Left lobe of liver (tissue), 2 donors: Measurements from ENCODE around the gene RAB3B. TPM values are rescaled to one million over a fixed set of nuclear protein-coding genes. Genes with fewer than 3 reads are reported as not detected.
A peak's percentile ranks its signal among the peaks of the same experiment; 100 is the strongest.
"Not testable (repeated sequence)": the region's sequence is repeated elsewhere in the genome, so short reads cannot be mapped to it uniquely, and the experiment has no call there.

Experiments
- ATAC-seq: fragments of 200-7000 bp; cut with Tn5 transposase; one replicate; pipeline ENCODE4 v1.9.1; 2020; ENCODE audit warnings: mild to moderate bottlenecking, moderate library complexity
- DNase-seq: peaks from one replicate; pipeline ENCODE4 v3.0.0-alpha.2; 2020; ENCODE audit warnings: low spot score
- total RNA-seq: library from RNA; stranded (reverse); gene quantifications from one replicate; pipeline ENCODE4 v1.2.1, GENCODE V29; 2021
- donor health status: DM: no; HTN: no; CAD: no; lungs with moderate emphysema.
- donor health status: DM: no; HTN: yes; CAD: no.

RAB3B gene
- total RNA-seq, 1 donor from 2014 or later = 0.15 TPM

DNA sequence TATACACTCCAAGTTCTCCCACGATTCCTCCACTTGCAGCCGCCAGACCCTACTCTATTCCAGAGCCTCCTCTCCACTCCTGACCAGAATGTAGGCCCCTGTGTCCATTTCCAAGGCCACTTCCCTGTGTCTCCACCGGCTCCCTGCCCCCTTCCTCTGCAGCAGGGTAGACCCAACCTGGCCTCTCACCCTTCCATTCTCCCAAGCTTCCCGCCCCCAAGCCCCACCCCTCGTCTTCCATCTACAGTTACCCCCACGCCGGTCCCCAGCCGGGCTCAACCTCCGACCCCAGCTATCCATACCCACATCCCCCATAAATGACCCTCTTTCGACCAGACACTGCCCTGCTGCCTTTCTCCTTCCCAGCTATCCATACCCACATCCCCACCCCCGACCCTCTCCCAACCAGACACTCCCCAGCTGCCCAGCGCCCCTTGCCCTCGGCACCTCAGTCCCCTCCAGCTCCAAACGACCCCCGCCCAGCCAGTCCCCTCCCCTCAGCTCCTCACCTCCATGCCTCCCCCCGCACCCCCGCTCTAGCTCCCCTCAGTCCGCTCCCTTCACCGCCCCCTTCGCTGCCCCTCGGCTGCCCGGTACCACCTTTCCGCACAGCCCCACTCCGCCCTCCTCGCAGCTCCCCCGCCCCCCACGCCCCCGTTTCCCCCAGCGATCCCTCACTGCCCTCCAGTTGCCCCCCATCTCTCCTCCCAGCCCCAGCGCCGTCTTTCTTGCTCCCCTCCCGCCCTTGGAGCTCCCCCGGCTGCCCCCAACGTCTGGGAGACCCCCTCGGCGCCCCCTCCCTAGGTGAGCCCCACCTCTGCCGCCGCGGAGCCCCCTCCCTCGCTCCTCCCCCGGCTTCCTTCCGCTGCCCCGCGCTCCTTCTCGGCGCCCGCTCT, 670 bp downstream of the RAB3B start:
- ATAC-seq (no peak), DNase-seq (no peak)

DNA sequence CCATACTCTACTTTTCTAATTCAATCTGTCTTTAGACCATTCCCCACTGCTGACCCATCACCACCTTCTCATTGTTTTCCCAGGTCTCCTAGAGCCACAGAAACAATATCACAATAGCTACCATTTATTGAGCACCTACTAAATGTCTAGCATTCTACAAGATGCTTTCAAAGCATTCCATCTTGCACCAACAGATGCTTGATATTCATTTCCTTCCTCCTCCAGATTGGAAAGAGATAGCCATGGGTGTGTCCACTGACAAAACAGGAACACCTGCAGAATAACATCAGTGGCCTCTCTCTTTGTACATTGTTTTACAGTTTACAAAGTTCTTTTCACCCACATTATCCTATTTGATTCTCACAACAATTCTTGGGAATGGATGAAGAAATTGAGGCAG, 2.2 kb downstream of the RAB3B start:
- ATAC-seq (no peak), DNase-seq (no peak)

DNA sequence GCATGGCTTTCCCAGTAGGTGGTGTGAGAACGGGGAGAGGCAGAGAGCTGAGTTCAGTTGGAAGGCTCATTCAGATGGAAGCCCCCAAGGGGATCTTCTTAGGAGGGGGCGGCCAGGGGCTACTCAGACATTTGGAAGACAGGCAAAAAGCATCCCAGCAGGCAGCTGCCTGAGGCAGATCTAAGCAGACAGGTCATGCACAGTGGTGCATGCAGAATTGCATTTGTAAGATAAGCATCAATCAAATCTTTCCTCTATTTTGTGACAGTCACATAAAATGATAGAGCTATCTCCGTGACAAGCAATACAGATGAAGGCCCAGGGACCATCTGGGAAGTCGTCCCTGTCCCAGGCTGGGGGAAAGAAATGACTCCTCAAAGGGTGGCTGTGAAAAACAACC, 3.8 kb downstream of the RAB3B start:
- DNase-seq = no peak

DNA sequence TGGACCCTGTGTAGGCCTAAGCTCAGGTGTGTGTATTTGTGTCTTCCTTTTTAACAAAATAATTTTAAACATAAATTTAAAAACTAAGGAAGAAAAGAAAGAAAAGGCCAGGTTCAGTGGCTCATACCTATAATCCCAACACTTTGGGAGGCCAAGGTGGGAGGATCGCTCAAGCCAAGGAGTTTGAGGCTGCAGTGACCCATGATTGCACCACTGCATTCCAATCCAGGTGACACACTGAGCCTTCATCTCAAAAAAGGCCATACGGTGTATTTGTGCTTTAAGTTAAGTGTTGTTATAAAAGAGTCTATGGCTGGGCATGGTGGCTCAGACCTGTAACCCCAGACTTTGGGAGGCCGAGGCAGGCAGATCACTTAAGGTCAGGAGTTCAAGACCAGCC, 8.3 kb downstream of the RAB3B start:
- DNase-seq = no peak
- ATAC-seq = no peak

More for the DNA sequence above, 3.8 kb downstream of the RAB3B start:
- ATAC-seq = no peak

DNA sequence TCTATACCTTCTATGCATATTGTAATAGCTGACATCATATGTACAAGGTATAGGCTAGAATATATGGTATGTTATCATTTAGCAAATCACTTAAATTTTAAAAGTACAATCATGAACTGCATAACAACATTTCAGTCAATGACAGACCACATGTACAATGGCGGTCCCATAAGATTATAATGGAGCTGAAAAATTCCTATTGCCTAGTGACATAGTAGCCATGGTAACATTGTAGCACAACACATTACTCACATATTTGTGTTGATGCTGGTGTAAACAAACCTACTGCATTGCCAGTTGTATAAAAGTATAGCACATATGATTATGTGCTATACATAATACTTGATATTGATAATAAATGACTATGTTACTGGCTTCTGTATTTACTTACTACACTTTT, 8.9 kb downstream of the RAB3B start:
- DNase-seq (no peak), ATAC-seq (no peak)

DNA sequence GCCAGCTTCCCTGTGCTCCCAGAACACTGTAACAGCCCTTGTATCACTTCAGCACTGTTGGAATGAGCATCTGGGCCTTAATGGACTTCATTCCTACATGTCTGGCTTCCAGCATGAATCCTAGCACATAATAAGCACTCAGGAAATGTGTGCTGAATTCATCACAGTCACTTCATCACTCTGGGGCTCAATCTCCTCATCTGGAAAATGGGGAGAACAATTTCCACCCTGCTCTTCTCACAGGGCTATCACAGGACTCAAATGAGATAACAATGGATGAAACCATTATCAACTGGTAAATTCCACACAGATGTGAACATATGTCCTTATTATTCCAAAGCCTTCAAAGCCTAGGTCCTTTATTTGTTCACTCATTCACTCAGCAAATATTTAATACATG, 12.4 kb downstream of the RAB3B start:
- DNase-seq (no peak), ATAC-seq (no peak)

DNA sequence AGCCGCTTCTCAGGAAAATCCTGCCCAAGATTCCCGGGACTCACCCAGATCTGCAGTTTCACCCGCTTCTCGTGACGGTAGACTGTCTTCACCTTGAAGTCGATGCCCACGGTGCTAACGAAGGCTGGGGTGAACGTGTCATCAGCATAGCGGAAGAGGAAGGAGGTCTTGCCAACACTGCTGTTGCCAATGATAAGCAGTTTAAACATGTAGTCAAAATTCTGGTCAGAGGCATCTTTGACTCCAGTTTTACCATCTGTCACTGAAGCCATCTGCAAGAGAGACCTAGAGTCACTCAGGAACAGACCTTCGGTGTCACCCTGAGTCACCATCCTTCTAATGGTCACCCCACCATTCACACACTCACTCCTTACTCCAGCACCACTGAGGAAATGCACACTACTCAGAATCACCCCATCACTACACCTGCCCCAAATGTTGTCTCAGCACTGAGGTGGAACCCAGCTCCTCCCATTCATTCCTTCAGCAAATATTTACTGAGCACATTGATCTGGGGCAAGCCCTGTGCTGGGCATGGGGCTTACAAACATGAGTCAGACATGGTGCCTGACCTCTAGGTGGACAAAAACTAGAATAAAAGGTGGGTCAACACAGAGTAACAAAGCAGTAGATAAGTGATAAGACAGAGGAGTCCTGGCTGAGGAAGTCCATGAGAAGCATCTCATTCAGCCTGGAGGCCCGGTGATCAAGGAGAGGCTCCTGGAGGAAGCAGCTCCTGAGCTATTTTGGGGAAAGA, 13.5 kb downstream of the RAB3B start:
- no peak for DNase-seq

DNA sequence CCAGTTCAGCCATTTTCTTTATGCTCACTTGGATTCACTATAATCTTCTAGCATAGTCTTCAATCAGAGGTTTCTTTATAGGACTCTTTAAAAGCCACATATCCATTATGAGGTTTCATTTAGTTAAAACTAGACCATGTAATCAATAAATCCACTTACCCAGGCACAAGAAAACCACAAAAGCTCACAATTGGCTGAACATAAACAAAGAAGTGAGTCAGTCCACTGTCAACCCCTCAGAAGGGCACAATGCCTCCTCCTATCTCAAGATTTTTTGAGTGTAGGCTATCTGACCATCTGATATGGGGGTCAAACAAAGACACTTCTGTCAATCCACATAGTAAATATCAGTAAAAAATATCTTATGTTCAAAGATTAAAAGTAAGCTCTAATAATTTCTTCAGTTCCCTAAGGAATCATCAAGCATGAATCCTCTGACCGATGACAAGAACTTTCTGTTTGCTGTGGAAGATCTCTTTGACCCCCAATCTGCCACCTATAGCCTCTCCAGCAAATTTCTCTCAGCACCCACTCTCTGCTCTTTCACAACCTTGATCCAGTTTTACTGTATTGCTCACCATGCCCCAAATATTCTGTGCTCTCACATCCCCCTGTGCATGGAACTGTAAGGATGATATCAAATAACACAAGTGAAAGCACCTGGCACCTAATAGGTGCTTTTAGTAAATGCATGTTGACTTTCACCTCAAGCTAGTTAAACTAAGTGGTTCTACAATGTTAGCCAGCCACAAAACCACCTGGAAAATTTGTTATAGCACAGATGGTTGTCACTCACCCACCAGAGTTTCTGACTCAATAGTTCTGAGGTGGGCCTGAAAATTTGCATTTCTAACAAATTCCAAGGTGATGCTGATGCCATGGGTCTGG, 16.7 kb downstream of the RAB3B start:
- no peak for ATAC-seq
- DNase-seq = no peak

More for the DNA sequence above, 13.5 kb downstream of the RAB3B start:
- peak; percentile 62 for ATAC-seq

DNA sequence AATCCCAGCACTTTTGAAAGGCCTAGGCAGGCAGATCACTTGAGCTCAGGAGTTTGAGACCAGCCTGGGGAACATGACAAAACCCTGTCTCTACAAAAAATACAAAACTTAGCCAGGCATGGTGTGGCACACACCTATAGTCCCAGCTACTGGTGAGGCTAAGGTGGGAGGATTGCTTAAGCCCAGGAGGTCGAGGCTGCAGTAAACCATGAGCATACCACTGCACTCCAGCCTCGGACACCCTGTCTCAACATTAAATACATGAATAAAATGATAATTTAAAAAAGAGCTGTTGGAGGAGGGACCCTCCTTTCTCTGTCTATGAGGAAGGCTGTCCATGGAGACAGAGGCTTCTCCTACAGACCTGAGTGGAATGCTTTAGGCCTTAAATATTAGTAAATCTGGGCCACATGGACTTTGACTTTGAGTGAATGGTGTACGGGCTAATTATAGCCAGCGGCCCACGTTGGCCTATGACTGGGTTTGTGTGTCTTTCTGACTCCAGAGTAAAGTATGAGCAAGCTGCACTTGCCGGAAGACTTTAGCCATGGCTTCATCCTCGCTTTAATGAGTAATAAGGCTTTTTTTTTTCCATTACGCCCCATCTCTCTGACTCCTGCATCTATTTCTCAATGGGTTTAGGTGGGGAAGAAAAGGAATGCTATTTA, 21.3 kb downstream of the RAB3B start:
- ATAC-seq = peak; percentile 93
- no peak for DNase-seq

DNA sequence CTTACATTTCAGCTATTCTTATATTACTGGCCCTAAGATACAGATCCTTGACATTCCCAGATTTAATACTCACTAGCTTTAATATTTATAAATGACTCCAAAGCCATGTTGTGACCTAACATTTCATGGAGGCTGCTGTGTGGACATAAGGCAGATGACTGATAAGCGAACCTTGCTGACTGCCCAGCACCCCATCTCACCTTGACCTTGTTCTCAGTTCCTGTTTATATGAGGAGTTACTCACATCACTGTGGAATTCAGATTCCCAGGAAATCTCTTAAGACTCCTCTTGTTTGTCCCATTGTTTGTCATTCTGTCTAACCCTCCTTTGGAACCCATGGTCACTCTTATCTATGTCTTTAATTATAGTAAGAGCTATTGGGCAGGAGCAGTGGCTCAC, 21.9 kb downstream of the RAB3B start:
- ATAC-seq (peak; percentile 47), DNase-seq (no peak)

DNA sequence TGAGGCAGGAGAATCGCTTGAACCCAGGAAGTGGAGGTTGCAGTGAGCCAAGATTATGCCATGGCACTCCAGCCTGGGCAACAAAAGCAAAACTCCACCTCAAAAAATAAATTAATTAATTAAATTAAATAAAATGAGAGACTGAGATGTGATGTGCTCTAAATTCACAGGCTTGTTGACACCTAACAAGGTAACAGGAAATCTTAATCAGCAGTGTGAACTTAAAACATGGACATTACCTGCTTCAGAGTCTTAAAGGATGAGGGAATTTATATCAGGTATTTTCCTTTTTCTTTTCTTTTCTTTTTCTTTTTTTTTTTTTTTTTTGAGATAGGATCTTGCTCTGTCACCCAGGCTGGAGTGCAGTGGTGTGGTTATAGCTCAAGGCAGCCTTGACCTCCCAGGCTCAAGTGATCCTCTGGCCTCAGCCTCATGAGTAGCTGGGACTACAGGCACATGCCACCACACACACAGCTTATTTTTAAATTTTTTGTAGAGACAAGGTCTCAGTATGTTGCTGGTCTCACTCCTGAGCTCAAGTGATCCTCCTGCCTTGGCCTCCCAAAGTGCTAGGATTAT, 23.2 kb downstream of the RAB3B start:
- not testable (repeated sequence) for DNase-seq

DNA sequence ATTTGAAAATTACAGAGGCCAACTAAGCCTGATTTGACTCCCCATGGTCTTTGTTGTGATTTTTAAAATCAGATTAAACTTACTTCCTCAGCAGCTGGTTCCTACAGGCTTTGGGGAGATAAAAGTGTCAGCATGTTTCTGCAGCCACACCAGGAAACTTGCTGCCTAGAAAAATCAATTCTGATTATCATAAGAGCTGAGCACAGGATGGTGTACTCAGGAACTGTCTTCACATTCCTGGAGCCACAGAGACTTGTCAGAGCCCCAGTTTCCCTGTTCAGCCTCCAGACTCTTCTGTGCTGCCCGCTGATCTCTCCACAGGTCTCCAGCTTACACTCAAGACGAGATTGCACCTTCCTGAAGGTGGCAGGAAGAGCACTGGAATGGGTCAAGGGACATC, 23.9 kb downstream of the RAB3B start:
- no peak for DNase-seq

More for the DNA sequence above, 23.2 kb downstream of the RAB3B start:
- ATAC-seq = not testable (repeated sequence)

DNA sequence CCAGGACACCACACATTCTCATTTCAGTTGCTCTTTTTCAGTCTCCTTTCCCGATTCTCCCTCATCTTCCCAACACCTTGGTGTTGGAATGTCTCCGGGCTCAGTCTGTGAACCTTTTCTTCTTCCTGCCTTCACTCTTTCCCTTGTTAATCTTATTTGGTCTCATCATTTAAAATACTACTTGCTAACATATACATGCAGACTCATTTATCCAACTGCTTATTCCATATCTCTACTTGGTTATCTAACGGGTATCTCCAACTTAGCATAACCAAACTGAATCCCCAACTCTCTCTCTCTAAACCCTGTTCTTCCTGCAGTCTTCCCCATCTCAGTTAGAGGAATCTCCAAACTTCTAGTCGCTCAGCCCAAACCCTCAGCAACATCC, 26.2 kb downstream of the RAB3B start:
- no peak for ATAC-seq
- DNase-seq = no peak

More for the DNA sequence above, 23.9 kb downstream of the RAB3B start:
- ATAC-seq = no peak

DNA sequence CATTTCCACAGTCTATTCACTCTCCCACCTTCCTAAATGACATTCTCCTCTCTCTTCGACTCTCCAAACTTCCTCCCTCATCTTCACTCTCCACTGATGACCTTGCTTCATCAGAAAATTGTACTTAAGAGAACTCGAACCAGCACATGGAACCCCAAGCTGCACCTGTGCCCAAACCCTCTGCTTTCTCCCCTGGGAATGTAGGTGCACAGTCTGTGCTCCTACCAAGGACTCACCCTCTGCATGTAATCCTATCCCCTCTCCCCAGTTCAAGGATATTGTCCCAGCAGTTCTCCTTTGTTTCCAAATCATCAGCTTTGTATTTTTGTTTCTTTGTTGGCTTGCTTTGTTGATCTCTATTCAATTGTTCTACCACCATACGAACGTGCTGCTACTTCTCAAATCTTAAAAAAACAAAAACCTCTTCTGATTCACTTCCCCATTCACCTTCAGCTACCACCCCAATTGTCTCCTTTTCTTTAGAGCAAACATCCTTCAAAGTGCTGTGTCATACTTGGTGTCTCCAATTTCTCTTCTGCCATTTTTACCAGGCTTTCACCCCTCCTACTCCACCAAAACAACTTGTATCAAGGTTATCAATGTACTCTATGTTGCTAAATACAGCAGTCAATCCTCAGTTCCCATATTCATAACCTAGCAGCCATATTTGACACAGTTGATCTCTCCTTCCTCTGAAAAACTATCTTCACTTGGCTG, 26.8 kb downstream of the RAB3B start:
- no peak for ATAC-seq
- DNase-seq = no peak

DNA sequence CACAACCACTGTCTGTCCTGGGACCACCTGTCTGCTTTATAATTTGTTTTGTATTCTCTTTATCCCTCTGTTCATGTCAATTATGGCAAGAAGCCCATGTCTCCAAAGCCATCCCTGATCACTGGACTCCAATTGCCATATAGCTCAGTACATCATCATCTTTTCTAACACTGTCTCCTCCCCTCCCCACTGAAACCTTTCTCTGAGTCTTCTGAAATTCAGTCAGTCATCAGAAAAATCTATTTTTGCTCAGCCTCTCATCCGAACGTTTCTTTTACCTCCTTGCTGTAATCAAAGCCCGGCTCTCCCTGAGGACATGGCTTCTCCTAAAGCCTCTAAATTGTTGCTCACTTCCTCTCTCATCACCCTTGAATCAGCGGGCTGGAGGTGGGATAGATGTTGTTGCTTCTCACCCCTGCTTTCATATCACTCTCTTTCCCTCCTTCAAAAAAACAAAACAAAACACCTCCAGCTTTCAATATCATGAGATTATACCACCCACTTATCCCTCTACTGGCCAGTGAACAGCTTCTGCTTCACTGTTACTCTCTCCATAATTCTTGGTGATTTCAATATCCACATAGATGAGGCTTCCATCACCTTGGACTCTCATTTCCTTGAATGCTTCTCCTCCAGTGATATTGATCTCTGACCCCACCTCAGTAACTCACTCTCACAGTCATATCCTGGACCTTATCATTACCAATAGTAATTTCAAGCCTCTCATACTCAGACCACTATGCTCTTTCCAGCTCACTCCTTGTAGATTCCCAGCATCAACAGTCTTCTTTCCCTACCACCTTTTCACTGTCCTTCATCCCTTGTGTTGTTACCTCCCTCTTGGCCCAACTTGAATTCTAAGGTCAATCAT, 27.8 kb downstream of the RAB3B start:
- ATAC-seq (no peak), DNase-seq (no peak)

DNA sequence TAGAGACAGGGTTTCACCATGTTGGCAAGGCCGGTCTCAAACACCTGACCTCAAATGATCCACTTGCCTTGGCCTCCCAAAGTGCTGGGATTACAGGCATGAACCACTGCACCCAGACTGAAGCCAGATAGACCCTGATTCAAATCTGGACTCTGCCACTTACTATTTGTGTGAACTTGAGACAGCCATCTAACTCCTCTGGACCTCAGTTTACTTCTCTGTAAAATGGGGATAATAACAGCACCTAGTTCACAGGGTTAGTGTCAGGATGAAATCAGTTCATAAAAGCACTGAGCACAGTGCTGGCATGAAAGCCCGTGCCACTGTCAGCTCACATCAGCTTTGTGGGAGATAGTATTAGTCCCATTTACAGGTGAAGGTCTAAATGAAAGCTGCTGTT, 28.5 kb downstream of the RAB3B start:
- DNase-seq = no peak
- ATAC-seq = no peak

DNA sequence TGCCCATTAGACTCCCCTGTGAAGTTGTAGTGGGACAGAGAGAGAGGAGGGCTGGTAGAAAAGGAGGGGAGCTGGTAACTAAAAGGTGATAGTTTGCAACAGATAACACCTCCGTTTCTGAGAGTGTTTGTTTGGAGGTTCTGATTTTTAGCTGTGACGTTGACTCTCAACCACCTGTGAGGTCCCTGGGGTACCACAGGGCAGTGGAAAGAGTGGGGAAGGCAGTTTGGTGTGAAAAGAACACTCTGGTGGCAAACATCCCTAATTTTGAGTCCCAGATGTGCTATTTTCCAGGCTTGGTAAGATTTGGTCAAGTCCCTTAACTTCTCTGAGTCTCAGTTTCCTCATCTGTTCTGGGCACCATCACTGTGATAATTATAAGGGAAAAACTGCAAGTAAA, 29.3 kb downstream of the RAB3B start:
- no peak for DNase-seq
- no peak for ATAC-seq

DNA sequence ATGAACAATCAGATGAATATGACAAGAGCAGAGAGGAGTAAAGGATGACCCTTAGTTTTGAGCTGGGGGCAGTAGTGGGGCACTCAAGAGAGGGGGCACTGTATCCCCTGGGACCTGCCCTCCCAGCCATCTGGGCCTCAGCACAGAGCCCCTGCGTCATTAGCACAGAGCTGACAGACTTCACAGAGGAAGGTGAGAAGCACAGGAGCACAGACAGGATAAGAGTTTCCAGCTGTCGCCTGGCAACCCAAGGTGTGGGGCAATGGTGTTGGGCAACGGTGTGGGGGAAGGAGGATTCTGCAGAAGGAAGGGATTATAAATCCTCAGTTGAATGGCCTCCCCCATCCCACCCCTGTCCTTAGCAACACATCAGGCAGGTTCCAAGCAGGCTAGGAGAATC, 30.2 kb downstream of the RAB3B start:
- ATAC-seq (no peak), DNase-seq (no peak)

DNA sequence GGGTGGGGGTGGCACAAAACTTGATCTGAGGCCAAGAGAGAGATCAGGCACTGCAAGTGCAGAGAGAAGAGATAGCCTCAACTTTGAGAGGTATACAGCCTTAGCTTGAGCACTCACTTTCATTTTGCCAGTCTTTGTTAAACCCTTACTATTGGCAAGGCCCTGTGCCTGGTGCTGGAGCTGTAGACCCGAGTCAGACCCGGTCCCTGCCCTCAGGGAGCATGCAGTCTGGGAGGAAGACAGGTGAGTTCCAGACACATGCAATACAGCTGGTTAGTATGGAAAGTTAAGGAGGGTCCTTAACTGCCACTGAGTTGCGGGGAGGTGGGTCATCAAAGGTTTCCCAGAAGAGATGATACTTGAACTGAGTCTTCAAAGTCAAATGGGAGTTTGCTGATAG, 31.7 kb downstream of the RAB3B start:
- ATAC-seq = no peak

More for the DNA sequence above, 31.7 kb downstream of the RAB3B start:
- no peak for DNase-seq
